H1 (cell line): ENCODE data around the gene EPB41L1. TPM values are rescaled to one million over a fixed set of nuclear protein-coding genes. Genes with fewer than 3 reads are reported as not detected.
A peak's percentile ranks its signal among the peaks of the same experiment; 100 is the strongest.

Experiments used
- CTCF ChIA-PET: fragments of 300-600 bp; sonication (Branson Sonifier 250); formaldehyde crosslinking; loops from one replicate; lab custom pipeline; 2021; ENCODE audit not compliant: partially characterized antibody; lab: Charles Lee
- POLR2A ChIA-PET: fragments of 300-600 bp; sonication (Branson Sonifier 250); formaldehyde crosslinking; loops from one replicate; lab custom pipeline; 2021; ENCODE audit warnings: inconsistent platforms; ENCODE audit not compliant: partially characterized antibody; lab: Charles Lee
- DNase-seq, 2 experiments: peaks; one replicate each; pipeline versions ENCODE4 v3.0.0 to v3.0.0-alpha.2; 2010 to 2022; ENCODE audit warnings: low spot score in 2 of 2, low read depth in 1 of 2, mixed read lengths in 1 of 2
- FAIRE-seq: peaks from 2 replicates; lab custom pipeline; 2011; peaks lifted over from hg19 to GRCh38; lab: Jason Lieb, UNC
- H2AFZ ChIP-seq: 2 replicates; pipeline ENCODE4 v1.8.1; 2012; ENCODE audit warnings: low read length, inconsistent platforms
- H2AK5ac ChIP-seq: 2 replicates; pipeline ENCODE4 v1.6.1; 2013; ENCODE audit warnings: low read depth, low read length
- H2BK120ac ChIP-seq: replicated peaks from 2 replicates; pipeline ENCODE3; 2013; ENCODE audit warnings: low read depth, low read length, inconsistent platforms
- H2BK12ac ChIP-seq: 2 replicates; pipeline ENCODE4 v1.6.1; 2013; ENCODE audit warnings: low read depth, low read length
- H2BK15ac ChIP-seq: 2 replicates; pipeline ENCODE4 v1.6.1; 2013; ENCODE audit warnings: low read length
- H2BK20ac ChIP-seq: 2 replicates; pipeline ENCODE4 v1.6.1; 2013; ENCODE audit warnings: low read length
- H2BK5ac ChIP-seq: 2 replicates; pipeline ENCODE4 v1.6.1; 2013; ENCODE audit warnings: low read depth, low read length
- H3K14ac ChIP-seq: 2 replicates; pipeline ENCODE4 v1.6.1; 2013; ENCODE audit warnings: inconsistent platforms; ENCODE audit not compliant: insufficient read length
- H3K18ac ChIP-seq: 2 replicates; pipeline ENCODE4 v1.6.1; 2013; ENCODE audit warnings: low read length; ENCODE audit errors: extremely low read depth
- H3K23ac ChIP-seq: 2 replicates; pipeline ENCODE4 v1.6.1; 2013; ENCODE audit warnings: inconsistent platforms; ENCODE audit not compliant: insufficient read length
- H3K23me2 ChIP-seq: 2 replicates; pipeline ENCODE4 v1.6.1; 2013; ENCODE audit warnings: low read depth, low read length
- H3K27ac ChIP-seq: 2 replicates; pipeline ENCODE4 v1.6.1; 2011; ENCODE audit warnings: low read depth, low read length, inconsistent platforms
- H3K27me3 ChIP-seq, 4 experiments: replicated peaks in 1 of 4; 1 replicate in 1 of 4; 2 replicates in 3 of 4; pipeline versions ENCODE4 v1.6.1 to v1.8.1; 2011 to 2013; ENCODE audit warnings: low read length in 3 of 4, mild to moderate bottlenecking in 3 of 4, inconsistent platforms in 2 of 4, mixed read lengths in 2 of 4, moderate library complexity in 1 of 4; ENCODE audit not compliant: control insufficient read depth in 3 of 4, insufficient read depth in 3 of 4; ENCODE audit errors: extremely low read depth in 1 of 4
- H3K36me3 ChIP-seq, 4 experiments: 2 replicates each; pipeline versions ENCODE4 v1.6.1 to v1.8.1; 2011 to 2013; ENCODE audit warnings: mild to moderate bottlenecking in 4 of 4, low read length in 3 of 4, moderate library complexity in 2 of 4, control low read depth in 1 of 4, inconsistent platforms in 1 of 4; ENCODE audit not compliant: insufficient read depth in 4 of 4, control insufficient read depth in 2 of 4
- H3K4ac ChIP-seq: replicated peaks from 2 replicates; pipeline ENCODE3; 2013; ENCODE audit warnings: low read length, low read depth, mixed read lengths, inconsistent platforms; ENCODE audit not compliant: insufficient read length
- H3K4me1 ChIP-seq, 4 experiments: replicated peaks in 1 of 4; 1 replicate in 1 of 4; 2 replicates in 3 of 4; pipeline versions ENCODE4 v1.6.1 to v1.8.1; 2011 to 2013; ENCODE audit warnings: low read length in 3 of 4, inconsistent platforms in 2 of 4, mixed read lengths in 1 of 4; ENCODE audit not compliant: insufficient read depth in 4 of 4, control insufficient read depth in 3 of 4
- H3K4me2 ChIP-seq, 2 experiments: 2 replicates each; pipeline versions ENCODE4 v1.6.1 to v1.8.1; 2011 to 2013; ENCODE audit warnings: low read depth in 2 of 2, low read length in 2 of 2, control low read depth in 1 of 2, inconsistent platforms in 1 of 2, mild to moderate bottlenecking in 1 of 2; ENCODE audit not compliant: insufficient read depth in 1 of 2
- H3K4me3 ChIP-seq, 4 experiments: fragments of 200-600, 300-600 bp in 1 of 4; sonication (generic), shearing (Covaris generic), sonication (Bioruptor Twin) in 1 of 4; 2 replicates each; pipeline versions ENCODE4 v1.5.1 to v1.8.1; 2011 to 2016; ENCODE audit warnings: low read length in 4 of 4, low read depth in 3 of 4, control low read depth in 2 of 4, inconsistent platforms in 2 of 4, mild to moderate bottlenecking in 2 of 4, mixed read lengths in 1 of 4, moderate library complexity in 1 of 4; ENCODE audit not compliant: insufficient read depth in 2 of 4; ENCODE audit errors: extremely low read depth in 1 of 4
- H3K56ac ChIP-seq: replicated peaks from 2 replicates; pipeline ENCODE3; 2013; ENCODE audit warnings: low read depth, mild to moderate bottlenecking, mixed read lengths, low read length, inconsistent platforms; ENCODE audit not compliant: insufficient read length
- H3K79me1 ChIP-seq: 2 replicates; pipeline ENCODE4 v1.6.1; 2013; ENCODE audit warnings: low read depth, low read length, control low read depth
- H3K79me2 ChIP-seq, 2 experiments: 2 replicates each; pipeline versions ENCODE4 v1.6.1 to v1.8.1; 2012 to 2013; ENCODE audit warnings: low read length in 2 of 2, mild to moderate bottlenecking in 2 of 2, inconsistent platforms in 1 of 2; ENCODE audit not compliant: insufficient read depth in 2 of 2, control insufficient read depth in 1 of 2
- H3K9ac ChIP-seq, 4 experiments: replicated peaks in 1 of 4; 1 replicate in 1 of 4; 2 replicates in 3 of 4; pipeline versions ENCODE4 v1.6.1 to v1.8.1; 2011 to 2013; ENCODE audit warnings: low read depth in 3 of 4, low read length in 3 of 4, control low read depth in 2 of 4, mild to moderate bottlenecking in 2 of 4, moderate library complexity in 2 of 4, inconsistent platforms in 1 of 4; ENCODE audit errors: extremely low read depth in 1 of 4
- H3K9me3 ChIP-seq, 2 experiments: 2 replicates each; pipeline versions ENCODE4 v1.6.1 to v1.8.1; 2012 to 2013; ENCODE audit warnings: mild to moderate bottlenecking in 2 of 2, moderate library complexity in 2 of 2, control low read depth in 1 of 2, inconsistent platforms in 1 of 2, low read depth in 1 of 2, low read length in 1 of 2, mixed read lengths in 1 of 2; ENCODE audit not compliant: insufficient read depth in 2 of 2
- H4K20me1 ChIP-seq, 2 experiments: replicated peaks in 1 of 2; 2 replicates each; pipeline versions ENCODE3 to v1.8.1; 2011 to 2013; ENCODE audit warnings: inconsistent platforms in 2 of 2, low read length in 2 of 2, mild to moderate bottlenecking in 1 of 2; ENCODE audit not compliant: insufficient read depth in 2 of 2, control insufficient read depth in 1 of 2
- H4K5ac ChIP-seq: 2 replicates; pipeline ENCODE4 v1.6.1; 2013; ENCODE audit warnings: low read length, low read depth, mixed read lengths, inconsistent platforms; ENCODE audit not compliant: insufficient read length
- H4K8ac ChIP-seq: 2 replicates; pipeline ENCODE4 v1.8.0; 2013; ENCODE audit warnings: mild to moderate bottlenecking, moderate library complexity, low read length, inconsistent platforms; ENCODE audit not compliant: insufficient read depth; ENCODE audit errors: extremely low read depth
- H4K91ac ChIP-seq: replicated peaks from 2 replicates; pipeline ENCODE3; 2013; ENCODE audit warnings: low read length, mixed read lengths, inconsistent platforms; ENCODE audit not compliant: insufficient read length
- CHD1 ChIP-seq: IDR thresholded peaks from 2 replicates; pipeline ENCODE4 v1.6.1; 2012; ENCODE audit warnings: low read depth, low read length, improper control_type of control experiment
- EZH2 ChIP-seq: fragments of 200-600 bp; sonication (generic); IDR thresholded peaks from 2 replicates; pipeline ENCODE4 v1.7.1; 2012; ENCODE audit warnings: low read depth, mild to moderate bottlenecking, moderate library complexity, low read length, inconsistent platforms; ENCODE audit not compliant: severe bottlenecking
- KDM1A ChIP-seq: fragments of 200-600, 300-600 bp; sonication (generic); IDR thresholded peaks from 2 replicates; pipeline ENCODE4 v1.7.1; 2016; ENCODE audit warnings: mild to moderate bottlenecking, low read length, borderline replicate concordance
- KDM4A ChIP-seq: IDR thresholded peaks from one replicate; pipeline ENCODE4 v1.7.1; 2012; ENCODE audit warnings: low read depth, mild to moderate bottlenecking, moderate library complexity, low read length, inconsistent platforms; ENCODE audit not compliant: severe bottlenecking
- SIX5 ChIP-seq: IDR thresholded peaks from 2 replicates; pipeline ENCODE4 v1.6.1; 2011; ENCODE audit warnings: mild to moderate bottlenecking, low read depth, low read length
- YY1 ChIP-seq: IDR thresholded peaks from 2 replicates; pipeline ENCODE4 v1.6.1; 2011; ENCODE audit warnings: low read depth, mild to moderate bottlenecking, low read length
- ZNF274 ChIP-seq: IDR thresholded peaks from 2 replicates; pipeline ENCODE4 v1.7.0; 2012; ENCODE audit warnings: low read length, borderline replicate concordance; ENCODE audit errors: extremely low read depth
- WGBS, 2 experiments: shearing (Covaris generic) in 1 of 2; methylation state at CpG; one replicate each; pipeline versions ENCODE4 v1.1.6 to v1.1.7; 2013 to 2015; ENCODE audit warnings: low lambda C conversion rate in 2 of 2, mixed read lengths in 2 of 2, inconsistent platforms in 1 of 2, low coverage in 1 of 2, missing lambda C conversion rate in 1 of 2; ENCODE audit not compliant: insufficient replicate concordance in 2 of 2, insufficient coverage in 1 of 2, insufficient read length in 1 of 2; ENCODE audit errors: extremely low coverage in 1 of 2, missing lambda C conversion rate in 1 of 2; 5-methylcytosine and 5-hydroxymethylcytosine counted together
- polyA plus RNA-seq, 7 experiments: library from polyadenylated mRNA; depleted of rRNA in 3 of 7; stranded (reverse) in 5 of 7; unstranded in 2 of 7; fragments of >200 nt in 5 of 7; fragments of 200-250 nt in 2 of 7; gene quantifications; 1 replicate in 5 of 7; 2 replicates in 1 of 7; 4 replicates in 1 of 7; pipeline versions ENCODE4 v1.2.1 to v1.2.3, GENCODE V29; 2011 to 2013; ENCODE audit warnings: missing spikeins in 2 of 7, mixed read lengths in 2 of 7
- total RNA-seq: library from RNA; stranded (reverse); fragmentation: NEBNext Ultra II Directional; extraction: Animal tissue kit (Norgen Biotek cat#: 25700); gene quantifications from 2 replicates; pipeline ENCODE4 v1.2.1, GENCODE V29; 2021

EPB41L1 gene
- total and polyA plus RNA-seq, 2 of the 8 experiments (the other 6 are each of a cell fraction or from before 2014, with no cell fraction given), result 14.8 to 36.0 TPM

DNA sequence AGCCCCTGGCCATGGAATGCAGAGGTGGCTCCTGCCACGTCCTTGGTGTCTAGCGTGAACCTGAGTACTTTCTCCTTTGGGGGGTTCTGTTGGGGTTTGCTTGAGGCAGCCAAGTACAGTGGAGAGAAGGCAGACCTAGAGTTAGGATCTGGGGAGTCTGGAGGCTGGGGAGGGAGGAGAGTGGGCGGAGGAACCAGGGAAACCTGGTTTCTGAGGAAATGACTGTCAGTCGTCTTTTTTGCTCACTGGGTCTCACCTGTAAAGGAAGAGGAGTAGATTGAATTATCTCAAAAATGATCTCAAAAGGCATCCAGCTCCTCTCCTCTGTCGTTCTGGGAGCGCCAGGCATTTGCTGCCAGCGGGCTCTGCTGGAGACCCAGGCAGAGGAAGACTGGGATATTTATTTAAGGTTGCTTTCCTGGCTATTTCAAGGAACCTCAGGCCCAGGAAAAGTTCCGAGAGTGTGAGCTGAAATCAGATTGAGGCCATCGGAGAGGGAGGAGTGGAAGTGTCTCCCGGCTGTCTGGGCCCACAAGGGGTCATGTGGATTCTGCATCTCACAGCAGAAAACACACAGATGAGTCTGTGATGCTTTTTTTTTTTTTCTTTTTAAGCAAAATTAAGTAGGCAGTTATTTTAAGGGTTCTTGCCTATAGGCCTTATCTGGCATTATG, 16.1 kb downstream of the EPB41L1 start:
- Histone ChIP-seq H4K20me1 (no peaks in the 10 kb centered on the region), H2BK15ac (no peak overlapping the region), H3K4ac (peak overlapping the region; percentile 57), H2BK20ac (no peak overlapping the region), H3K23ac (no peak overlapping the region), H3K36me3 (no peaks in the 10 kb centered on the region), H3K27me3 (no peaks in the 10 kb centered on the region), H3K4me2 (no peak overlapping the region), H3K9me3 (no peaks in the 10 kb centered on the region), H4K91ac (no peak overlapping the region), H4K8ac (no peak overlapping the region), H3K79me1 (no peaks in the 10 kb centered on the region), H3K79me2 (no peaks in the 10 kb centered on the region), H2BK12ac (no peak overlapping the region), H3K27ac (no peak overlapping the region), H3K4me3 (no peak overlapping the region), H2AK5ac (no peak overlapping the region)
- CTCF ChIA-PET, result interaction anchor here (1.0 to 3.6 kb wide), 2 partner anchors 14 to 15 kb away, joined by 3 to 17 read pairs; no protein-coding TSS in a partner anchor
- no peak for FAIRE-seq
- WGBS, 2 experiments, result 89% methylated on average over 10 of the region's 10 CpGs; no CpG with 5 or more reads in 1 of the 2 experiments
- TF ChIP-seq EZH2 (no peak), SIX5 (no peak), KDM1A (no peak), YY1 (no peak), CHD1 (no peak), ZNF274 (no peak), KDM4A (no peak)
- TF ChIP-seq, all 59 proteins: peak for 0
- Histone ChIP-seq H3K14ac (no peak overlapping the region), H2AFZ (no peak overlapping the region), H3K9ac (no peak overlapping the region), H3K23me2 (no peaks in the 10 kb centered on the region), H4K5ac (no peak overlapping the region), H3K4me1 (peaks cover 0 to 9% (median 7%) of the 10 kb centered on the region in 4 experiments; a peak in 6 of 7 replicates), H3K56ac (no peak overlapping the region), H3K18ac (no peak overlapping the region), H2BK120ac (no peak overlapping the region), H2BK5ac (no peak overlapping the region)
- POLR2A ChIA-PET, result no interaction called here
- DNase-seq, result no peak
